GM21515 (cell line): ENCODE measurements around the gene MSH6.
"Not testable (repeated sequence)": the region's sequence is repeated elsewhere in the genome, so short reads cannot be mapped to it uniquely, and the experiment has no call there.

Source experiments
- ATAC-seq: cut with Tn5 transposase; IDR thresholded peaks from one replicate; pipeline ENCODE4 v1.9.1; 2021; ENCODE audit not compliant: unreplicated experiment

The MSH6 gene

DNA sequence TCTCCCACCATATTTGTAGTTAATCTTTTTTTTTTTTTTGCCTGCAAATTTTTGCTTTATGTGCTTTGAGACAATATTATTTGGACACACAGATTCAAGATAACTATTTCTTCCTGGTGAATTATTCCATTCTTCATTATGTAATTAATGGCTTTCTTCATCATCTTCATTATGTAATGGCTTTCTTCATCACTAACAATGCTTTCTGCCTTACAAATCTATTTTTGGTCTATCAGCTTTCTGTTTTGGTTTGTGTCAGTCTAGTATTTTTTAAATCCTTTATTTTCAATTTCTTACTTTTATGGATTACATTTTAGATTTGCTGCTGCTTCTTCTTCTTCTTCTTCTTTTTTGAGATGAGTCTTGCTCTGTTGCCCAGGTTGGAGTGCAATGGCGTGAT lies 60.5 kb downstream of the MSH6 start:
- no peak for ATAC-seq

DNA sequence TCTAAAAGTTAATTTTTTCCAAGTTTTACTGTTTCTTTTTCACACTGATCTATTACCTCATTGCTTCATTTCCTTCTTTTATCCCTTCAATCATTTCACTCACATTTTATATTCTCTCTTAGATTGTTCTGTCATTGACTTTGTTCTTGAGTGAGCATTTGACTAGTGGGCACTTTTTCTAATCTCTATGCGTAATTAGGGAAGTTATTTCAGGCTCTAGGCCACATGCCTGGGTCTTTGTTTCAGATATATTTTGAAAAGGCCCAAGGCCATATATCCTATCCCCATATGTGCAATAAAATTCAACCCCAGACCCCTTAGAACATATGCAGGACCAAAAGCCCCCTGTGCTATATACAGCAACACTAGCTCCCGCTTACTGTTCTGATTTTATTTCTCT lies 61.2 kb downstream of the MSH6 start:
- no peak for ATAC-seq

DNA sequence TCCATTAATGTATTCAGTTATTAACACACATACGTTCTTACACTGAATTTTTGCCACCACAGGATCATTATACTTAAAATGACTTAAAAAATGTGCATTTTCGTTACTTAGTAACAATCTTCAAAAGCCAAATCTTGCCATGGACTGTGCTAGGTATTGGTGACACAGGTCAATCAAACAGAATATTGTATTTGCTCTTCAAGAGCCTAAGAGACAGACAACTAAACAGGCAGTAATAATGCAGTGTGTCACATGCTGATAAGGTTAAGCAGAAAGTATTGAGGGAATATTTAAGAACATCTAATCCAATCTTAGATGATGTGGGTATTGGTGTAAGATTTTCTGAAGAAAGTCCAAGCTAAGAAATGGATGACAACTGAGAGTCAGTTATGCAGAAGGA lies 66.4 kb downstream of the MSH6 start:
- ATAC-seq: no peak

DNA sequence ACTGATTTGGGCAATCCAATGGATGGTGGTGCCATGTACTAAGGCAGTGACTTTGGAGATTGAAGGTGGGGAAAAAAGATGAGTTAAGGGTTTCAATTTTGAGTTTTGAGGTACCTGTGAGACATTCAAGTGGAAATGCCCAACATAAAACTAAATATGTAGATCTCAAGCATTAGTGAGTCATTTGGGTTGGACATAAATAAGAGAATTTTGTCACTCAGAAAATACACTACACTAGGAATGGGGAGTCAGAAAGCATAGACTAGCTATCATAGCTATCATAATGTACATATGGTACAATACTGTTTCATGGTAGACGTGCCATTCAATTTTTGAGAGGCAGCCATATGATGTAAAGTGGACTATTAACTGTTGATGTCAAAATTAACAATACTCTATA lies 67.3 kb downstream of the MSH6 start:
- ATAC-seq: no peak

DNA sequence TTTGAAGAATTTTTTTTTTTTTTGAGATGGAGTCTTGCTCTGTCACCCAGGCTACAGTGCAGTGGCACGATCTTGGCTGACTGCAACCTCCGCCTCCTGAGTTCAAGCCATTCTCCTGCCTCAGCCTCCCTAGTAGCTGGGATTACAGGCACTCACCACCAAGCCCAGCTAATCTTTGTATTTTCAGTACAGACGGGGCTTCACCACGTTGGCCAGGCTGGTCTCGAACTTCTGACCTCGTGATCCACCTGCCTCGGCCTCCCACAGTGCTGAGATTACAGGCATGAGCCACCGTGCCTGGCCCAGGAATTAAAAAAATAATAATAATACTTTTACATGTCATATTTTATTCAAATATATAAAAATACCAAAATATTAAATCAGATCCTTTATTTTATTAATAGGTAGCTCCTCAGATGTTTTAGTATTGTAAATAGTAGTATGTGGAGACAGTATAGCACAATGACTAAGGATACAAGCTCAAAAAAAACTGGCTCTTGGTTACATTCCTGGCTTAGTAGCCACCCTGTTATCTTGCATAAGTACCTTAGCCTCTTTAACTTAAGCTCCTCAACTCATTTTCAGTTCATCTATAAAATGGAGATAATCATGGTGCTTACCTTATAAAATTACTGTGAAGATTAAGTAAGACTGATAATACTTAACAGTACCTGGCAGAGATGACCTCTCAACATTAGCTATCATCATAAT lies 70.3 kb downstream of the MSH6 start:
- not testable (repeated sequence) for ATAC-seq
